DMS114 treated with DMSO at 0.1 percent for 48 hours (cell line): ENCODE results near the gene ACTR1B.
A peak's percentile ranks its signal among the peaks of the same experiment; 100 is the strongest.
"Not testable (repeated sequence)": the region's sequence is repeated elsewhere in the genome, so short reads cannot be mapped to it uniquely, and the experiment has no call there.

Source experiments
- DNase-seq: peaks from one replicate; lab custom pipeline; 2025; ENCODE audit not compliant: unreplicated experiment; lab: John Stamatoyannopoulos, UW

Gene ACTR1B

GRCh38 chr2:97663962-97664635 is at the start of gene ACTR1B:
Gene ACTR1B (minus strand): TSS chr2:97664044. CDS start chr2:97663890, 154 bp downstream.
- peak; percentile 99 for DNase-seq

GRCh38 chr2:97712693-97713295 is 49.0 kb upstream of the ACTR1B start:
- no peak for DNase-seq

- not testable (repeated sequence) for DNase-seq
These were observed 48.3 kb upstream of the ACTR1B start for GRCh38 chr2:97712175-97712574.

GRCh38 chr2:97711394-97711711 is 47.5 kb upstream of the ACTR1B start:
- no peak for DNase-seq

GRCh38 chr2:97708608-97709007 is 44.8 kb upstream of the ACTR1B start:
- no peak for DNase-seq

- no peak for DNase-seq
These were observed 44.2 kb upstream of the ACTR1B start for GRCh38 chr2:97708048-97708380.

GRCh38 chr2:97707362-97708047 is 43.7 kb upstream of the ACTR1B start:
- DNase-seq: no peak

GRCh38 chr2:97706708-97707345 is 43.0 kb upstream of the ACTR1B start:
- no peak for DNase-seq

- DNase-seq: no peak
These were observed 42.3 kb upstream of the ACTR1B start for GRCh38 chr2:97706112-97706511.

- no peak for DNase-seq
These were observed 41.1 kb upstream of the ACTR1B start for GRCh38 chr2:97704989-97705388.

GRCh38 chr2:97703741-97704140 is 39.9 kb upstream of the ACTR1B start:
- DNase-seq: no peak

- DNase-seq: no peak
These were observed 39.1 kb upstream of the ACTR1B start for GRCh38 chr2:97702731-97703470.

- no peak for DNase-seq
These were observed 38.1 kb upstream of the ACTR1B start for GRCh38 chr2:97701851-97702465.

- no peak for DNase-seq
These were observed 37.3 kb upstream of the ACTR1B start for GRCh38 chr2:97701186-97701585.

- DNase-seq: peak; percentile 61
These were observed 36.1 kb upstream of the ACTR1B start for GRCh38 chr2:97699765-97700444.

- DNase-seq: no peak
These were observed 34.7 kb upstream of the ACTR1B start for GRCh38 chr2:97698530-97698929.

- peak; percentile 81 for DNase-seq
These were observed 33.7 kb upstream of the ACTR1B start for GRCh38 chr2:97697252-97698235.

- no peak for DNase-seq
These were observed 31.9 kb upstream of the ACTR1B start for GRCh38 chr2:97695744-97696143.

- no peak for DNase-seq
These were observed 29.6 kb upstream of the ACTR1B start for GRCh38 chr2:97693476-97693875.
